ENCODE results near the gene ATP2A3. TPM values are rescaled to one million over a fixed set of nuclear protein-coding genes. Genes with fewer than 3 reads are reported as not detected.

The ATP2A3 gene
- polyA plus RNA-seq, 3 donors from 2014 or later, result 29.6 to 116 (median 35.1) TPM

DNA sequence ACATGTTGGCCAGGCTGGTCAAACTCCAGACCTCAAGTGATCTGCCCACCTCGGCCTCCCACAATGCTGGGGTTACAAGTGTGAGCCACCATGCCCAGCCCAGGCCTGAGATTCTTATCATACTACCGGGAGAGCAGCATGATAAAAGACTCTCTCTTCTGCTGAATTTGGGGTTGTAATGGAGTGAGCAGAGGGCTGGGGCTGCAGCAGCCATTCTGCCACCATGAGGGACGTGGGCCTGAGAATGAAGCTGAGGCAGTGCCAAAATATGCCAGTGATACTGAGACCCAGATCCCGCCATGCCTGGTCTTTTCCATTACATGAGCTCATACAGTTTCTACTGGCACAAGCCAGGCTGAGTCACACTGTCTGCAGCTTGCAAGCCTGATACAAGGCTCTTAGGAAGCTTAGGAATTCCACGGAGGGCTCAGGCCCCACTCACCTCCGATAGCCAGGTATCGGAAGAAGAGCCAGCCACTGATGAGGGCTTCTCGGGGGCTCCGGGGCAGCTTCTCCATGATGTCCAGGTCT is 28.3 kb downstream of the ATP2A3 start:
- Mint-ChIP-seq H3K36me3 (peaks cover 17 to 45% (median 29%) of the 10 kb centered on the region in 3 donors), H3K4me3 (no peak overlapping the region), H3K9me3 (no peaks in the 10 kb centered on the region), H3K4me1 (peaks cover 0 to 8% of the 10 kb centered on the region in 2 donors), H3K27me3 (ENCODE audit: low read depth in 3 of 3) (peaks cover 0 to 2% (median 0%) of the 10 kb centered on the region in 3 donors), H3K27ac (peak overlapping the region in 5 of 6 donors; percentile 22 to 68 (median 44))
- no peak for DNase-seq

DNA sequence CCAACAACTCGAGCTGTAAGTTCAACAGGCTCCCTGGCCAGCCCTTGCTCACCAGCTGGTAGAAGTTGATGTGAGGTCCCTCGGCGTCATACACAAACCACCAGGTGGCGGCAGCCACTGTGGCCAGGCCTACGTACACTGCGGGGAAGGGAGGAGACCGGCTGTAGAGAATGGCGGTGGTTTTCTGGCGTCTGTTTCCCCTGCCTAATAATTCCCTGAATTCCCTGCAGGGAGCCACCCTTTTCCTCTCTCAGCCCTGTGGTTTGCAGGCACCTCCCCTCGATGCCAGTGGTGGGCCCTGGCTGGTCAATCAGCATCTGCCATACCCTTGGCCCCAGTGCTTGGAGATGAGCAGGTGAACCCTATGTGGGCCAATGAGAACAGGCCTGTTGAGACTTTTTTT is 29.1 kb downstream of the ATP2A3 start:
- H3K27ac Mint-ChIP-seq, result peak overlapping the region in 1 of 6 donors; percentile 32
- peaks cover 0 to 8% of the 10 kb centered on the region in 2 donors for H3K4me1 Mint-ChIP-seq
- peak in 2 of 3 donors; percentile 25 to 27 for DNase-seq
- H3K36me3 Mint-ChIP-seq, result peaks cover 17 to 43% (median 27%) of the 10 kb centered on the region in 3 donors
- no peaks in the 10 kb centered on the region for H3K9me3 Mint-ChIP-seq
- peaks cover 0 to 2% (median 0%) of the 10 kb centered on the region in 3 donors for H3K27me3 Mint-ChIP-seq (ENCODE audit: low read depth in 3 of 3)
- H3K4me3 Mint-ChIP-seq, result no peak overlapping the region

DNA sequence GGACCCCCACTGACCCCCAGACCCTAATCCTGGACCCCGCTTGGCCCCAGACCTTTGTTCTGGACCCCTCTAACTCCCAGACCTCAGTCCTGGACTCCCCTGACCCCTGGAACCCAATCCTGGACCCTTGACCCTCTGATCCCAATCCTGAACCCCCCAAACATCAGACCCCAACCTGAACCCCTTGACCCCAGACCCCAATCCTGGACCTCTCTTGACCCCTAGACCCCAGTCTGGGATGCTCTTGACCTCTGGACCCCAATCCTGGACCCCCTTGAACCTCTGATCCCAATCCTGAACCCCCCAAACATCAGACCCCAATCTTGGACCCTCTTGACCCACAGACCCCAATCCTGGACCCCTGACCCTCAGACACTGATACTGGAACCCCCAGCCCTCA is 34.5 kb downstream of the ATP2A3 start:
- no peak overlapping the region for H3K4me3 Mint-ChIP-seq
- H3K4me1 Mint-ChIP-seq, result peaks cover 0 to 3% of the 10 kb centered on the region in 2 donors
- no peaks in the 10 kb centered on the region for H3K9me3 Mint-ChIP-seq
- no peak for DNase-seq
- H3K27me3 Mint-ChIP-seq (ENCODE audit: low read depth in 3 of 3), result peaks cover 2 to 7% (median 4%) of the 10 kb centered on the region in 3 donors
- H3K27ac Mint-ChIP-seq, result no peak overlapping the region
- peaks cover 0 to 17% (median 3%) of the 10 kb centered on the region in 3 donors for H3K36me3 Mint-ChIP-seq

DNA sequence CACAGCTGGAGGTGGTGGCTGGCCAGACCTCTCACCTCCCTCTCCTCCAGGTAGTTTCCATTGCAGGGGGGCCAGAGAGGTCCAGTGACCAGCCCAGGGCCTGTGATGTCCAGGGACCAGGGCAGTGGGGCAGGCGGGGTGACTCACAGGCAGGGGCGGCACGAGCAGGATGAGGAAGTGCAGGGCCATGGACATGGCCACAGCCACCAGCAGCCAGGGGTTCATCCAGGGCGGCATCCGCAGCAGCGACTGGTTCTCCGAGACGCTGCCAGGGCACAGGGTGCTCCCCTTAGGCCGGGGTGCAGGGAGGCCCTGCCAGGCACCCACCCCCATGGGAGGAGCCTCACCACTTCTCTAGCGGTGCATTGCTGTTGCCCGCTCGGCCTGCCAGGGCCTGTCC is 35.1 kb downstream of the ATP2A3 start:
- H3K27ac Mint-ChIP-seq, result peak overlapping the region in 1 of 6 donors; percentile 71
- DNase-seq, result no peak

DNA sequence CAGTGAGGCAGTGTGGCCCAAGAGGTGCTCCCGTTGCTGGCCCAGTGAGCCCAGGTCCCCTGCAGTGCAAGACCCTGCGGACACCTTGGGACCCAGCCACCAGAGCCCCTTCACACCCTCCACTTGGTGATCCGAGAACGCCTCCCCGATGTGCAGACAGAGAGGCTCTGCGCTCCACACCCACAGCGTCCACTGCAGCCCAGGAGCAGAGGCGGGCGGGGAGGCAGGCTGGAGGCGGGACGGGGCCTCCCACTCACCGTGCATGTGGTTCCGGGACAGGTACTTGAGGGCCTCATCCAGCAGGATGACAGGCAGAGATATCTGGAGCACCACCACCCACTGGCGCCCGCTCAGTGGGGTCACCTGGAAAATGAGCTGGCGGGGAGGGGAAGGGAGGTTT is 35.8 kb downstream of the ATP2A3 start:
- Mint-ChIP-seq H3K27ac (no peak overlapping the region), H3K4me1 (peaks cover 0 to 3% of the 10 kb centered on the region in 2 donors), H3K9me3 (no peaks in the 10 kb centered on the region), H3K27me3 (ENCODE audit: low read depth in 3 of 3) (peaks cover 2 to 12% (median 4%) of the 10 kb centered on the region in 3 donors), H3K4me3 (no peak overlapping the region), H3K36me3 (peaks cover 0 to 19% (median 3%) of the 10 kb centered on the region in 3 donors)
- DNase-seq, result no peak

More for the DNA sequence above, 35.1 kb downstream of the ATP2A3 start:
- Mint-ChIP-seq H3K36me3 (peaks cover 0 to 16% (median 3%) of the 10 kb centered on the region in 3 donors), H3K4me1 (peaks cover 0 to 3% of the 10 kb centered on the region in 2 donors), H3K9me3 (no peaks in the 10 kb centered on the region), H3K27me3 (ENCODE audit: low read depth in 3 of 3) (peaks cover 2 to 8% (median 4%) of the 10 kb centered on the region in 3 donors), H3K4me3 (no peak overlapping the region)

DNA sequence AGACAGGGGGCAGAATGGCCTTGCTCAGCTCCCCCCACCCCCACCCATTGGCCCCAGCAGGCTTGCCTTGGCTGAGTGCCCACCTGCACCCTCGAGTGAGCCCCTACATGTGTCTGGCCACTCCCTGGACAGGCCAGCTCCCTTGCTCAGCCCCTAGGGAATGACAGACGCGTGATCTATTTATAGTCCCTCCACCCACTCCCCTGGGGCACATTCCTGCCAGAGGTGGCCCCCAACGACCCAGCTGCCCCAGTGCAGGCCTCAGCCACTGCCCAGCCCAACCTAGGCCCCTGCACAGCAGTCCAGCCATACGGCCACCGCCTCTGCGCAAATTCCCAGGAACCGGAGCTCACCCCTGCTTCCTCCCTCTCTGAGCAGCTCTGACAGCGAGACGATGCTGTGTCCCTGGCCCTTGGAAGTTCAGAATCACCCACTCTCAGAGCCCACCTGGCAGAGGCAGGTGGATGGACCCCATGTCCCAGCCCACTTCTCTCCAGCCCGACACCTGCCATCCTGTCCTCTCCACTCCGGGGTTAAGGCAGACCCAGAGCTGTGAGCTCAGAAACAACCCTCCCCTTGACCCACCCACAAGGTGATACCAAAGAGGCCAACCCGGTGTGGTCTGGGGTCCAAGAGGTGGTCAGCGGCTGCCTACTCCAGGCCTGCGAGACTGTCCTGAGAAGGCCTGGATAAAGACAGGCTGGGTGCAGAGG is 36.5 kb downstream of the ATP2A3 start:
- H3K9me3 Mint-ChIP-seq, result no peaks in the 10 kb centered on the region
- peaks cover 3 to 12% (median 4%) of the 10 kb centered on the region in 3 donors for H3K27me3 Mint-ChIP-seq (ENCODE audit: low read depth in 3 of 3)
- H3K27ac Mint-ChIP-seq, result peak overlapping the region in 1 of 6 donors; percentile 22
- no peak overlapping the region for H3K4me3 Mint-ChIP-seq
- H3K4me1 Mint-ChIP-seq, result peaks cover 0 to 3% of the 10 kb centered on the region in 2 donors
- no peak for DNase-seq
- peaks cover 0 to 18% (median 3%) of the 10 kb centered on the region in 3 donors for H3K36me3 Mint-ChIP-seq

DNA sequence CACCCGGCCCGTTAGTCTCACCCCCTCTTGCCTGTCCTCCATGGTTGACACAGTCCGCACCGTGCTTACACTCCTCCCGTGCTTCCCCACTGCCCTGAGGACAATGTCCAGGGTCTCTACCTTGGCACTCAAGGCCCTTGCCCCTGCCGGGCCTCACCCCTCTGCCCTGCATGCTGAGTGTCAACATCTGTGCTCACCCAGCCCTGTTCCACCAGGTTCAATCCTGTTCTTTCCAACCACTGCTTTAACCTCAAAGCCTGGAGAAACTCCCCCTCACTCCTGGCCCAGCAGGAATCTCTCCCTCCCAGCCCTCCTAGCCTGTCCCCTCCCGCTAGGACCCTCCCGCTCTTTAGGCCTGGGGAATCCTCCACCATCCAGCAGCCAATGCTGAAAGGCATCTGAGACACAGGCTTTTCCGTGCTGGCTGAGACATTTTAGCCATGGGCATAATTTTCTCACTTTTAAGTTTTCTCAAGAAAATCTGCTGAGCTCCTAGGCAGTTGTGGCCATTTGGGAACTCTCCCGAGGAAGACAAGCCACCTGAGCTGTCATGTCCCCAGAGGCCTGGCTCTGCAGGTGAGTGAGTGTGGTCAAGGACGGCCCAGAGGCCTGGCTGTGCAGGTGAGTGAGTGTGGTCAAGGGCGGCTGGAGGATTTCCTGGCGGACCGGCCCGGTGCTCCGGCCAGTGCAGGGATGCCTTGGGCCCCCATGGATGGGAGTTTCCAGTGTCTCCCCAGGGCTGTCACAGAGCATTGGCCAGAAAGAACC is 37.2 kb downstream of the ATP2A3 start:
- Mint-ChIP-seq H3K27me3 (ENCODE audit: low read depth in 3 of 3) (peaks cover 4 to 12% (median 5%) of the 10 kb centered on the region in 3 donors), H3K4me3 (no peak overlapping the region), H3K36me3 (peaks cover 0 to 14% (median 0%) of the 10 kb centered on the region in 3 donors), H3K27ac (peak overlapping the region in 3 of 6 donors; percentile 51 to 87 (median 51)), H3K9me3 (no peaks in the 10 kb centered on the region), H3K4me1 (peaks cover 0 to 3% of the 10 kb centered on the region in 2 donors)
- no peak for DNase-seq

DNA sequence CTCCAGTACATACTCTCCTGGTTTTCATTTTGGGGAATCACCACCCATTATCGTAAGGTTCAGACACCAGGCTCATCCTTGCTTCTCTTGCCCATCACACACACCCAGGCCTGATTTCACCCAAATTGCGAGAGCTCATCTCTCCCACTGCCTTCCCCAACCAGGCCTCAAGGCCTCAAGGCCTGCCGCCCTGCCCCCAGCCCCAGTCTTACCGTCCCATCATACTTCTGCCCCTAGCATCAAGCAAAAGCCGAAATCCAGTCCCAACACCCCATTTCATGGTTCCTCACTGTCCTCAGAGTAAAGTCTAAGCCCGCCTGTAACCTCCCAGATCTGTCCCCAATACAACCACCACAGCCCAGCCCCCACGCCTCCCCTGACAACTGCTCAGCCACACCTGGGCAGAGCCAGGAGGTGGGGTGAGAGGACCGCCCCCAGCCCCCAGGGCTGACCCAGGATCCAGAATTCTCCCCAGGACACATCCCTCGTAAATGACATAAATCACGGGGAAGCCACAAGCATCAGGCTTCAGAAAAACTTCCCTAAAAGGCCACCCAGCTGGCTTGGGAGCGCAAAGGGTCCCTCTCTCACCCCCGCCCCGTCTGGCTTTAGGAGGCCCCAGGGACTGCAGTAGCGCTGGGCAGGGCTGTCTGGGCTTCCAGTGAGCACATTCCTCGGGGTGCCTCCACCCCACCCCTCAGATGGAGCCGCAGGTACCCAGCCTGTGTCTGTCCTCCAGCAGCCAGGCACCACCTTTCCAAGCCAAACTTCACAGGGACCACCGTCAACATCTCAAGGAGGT is 38.4 kb downstream of the ATP2A3 start:
- peak overlapping the region in 5 of 6 donors; percentile 15 to 70 (median 32) for H3K27ac Mint-ChIP-seq

DNA sequence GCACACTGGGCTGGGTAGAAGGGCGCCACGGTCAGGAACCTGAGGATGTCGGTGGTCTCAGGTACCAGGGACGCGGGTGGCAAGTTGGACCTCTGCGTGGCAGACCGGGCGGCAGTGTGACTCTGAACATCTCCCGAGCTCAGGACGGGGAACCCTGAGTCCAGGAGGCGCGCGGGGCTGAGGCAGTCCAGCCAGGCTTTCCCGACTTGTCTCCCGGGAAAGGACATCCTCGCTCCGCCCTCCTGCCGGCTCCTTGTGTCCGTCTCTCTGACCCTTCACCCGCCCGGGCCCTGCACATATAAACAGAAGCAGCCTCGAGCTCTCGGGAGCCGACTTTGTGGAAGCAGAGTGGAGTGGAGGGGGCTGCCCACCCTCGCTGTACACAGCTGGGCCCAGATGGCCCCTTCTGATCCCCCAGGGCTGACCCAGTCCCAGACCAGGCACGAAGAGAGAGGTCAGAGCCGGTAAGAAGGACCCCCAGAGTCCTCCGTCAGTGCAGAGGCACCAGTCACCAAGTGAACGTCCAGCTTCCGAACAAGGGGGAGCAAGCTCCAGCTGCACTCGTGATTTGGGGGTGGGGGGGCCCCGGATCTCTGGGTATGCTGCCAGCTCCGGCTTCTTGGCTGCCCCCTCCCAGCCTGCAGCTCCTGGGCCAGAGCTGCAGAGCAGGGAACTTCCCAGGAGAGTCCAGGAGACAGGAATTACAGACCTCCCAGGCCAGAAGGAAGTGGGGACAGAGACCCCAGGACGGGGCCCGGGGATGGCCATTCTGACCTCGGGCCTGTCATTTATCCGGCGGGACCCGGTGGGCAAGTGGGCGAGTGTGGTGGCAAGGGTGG is 39.5 kb downstream of the ATP2A3 start:
- Mint-ChIP-seq H3K36me3 (peaks cover 0 to 9% (median 0%) of the 10 kb centered on the region in 3 donors), H3K27ac (no peak overlapping the region), H3K27me3 (ENCODE audit: low read depth in 3 of 3) (peaks cover 4 to 12% (median 7%) of the 10 kb centered on the region in 3 donors), H3K9me3 (no peaks in the 10 kb centered on the region), H3K4me1 (peaks cover 0 to 3% of the 10 kb centered on the region in 2 donors), H3K4me3 (no peak overlapping the region)
- DNase-seq, result no peak

More for the DNA sequence above, 38.4 kb downstream of the ATP2A3 start:
- DNase-seq, result no peak
- Mint-ChIP-seq H3K4me1 (peaks cover 0 to 3% of the 10 kb centered on the region in 2 donors), H3K27me3 (ENCODE audit: low read depth in 3 of 3) (peaks cover 4 to 12% (median 7%) of the 10 kb centered on the region in 3 donors), H3K9me3 (no peaks in the 10 kb centered on the region), H3K36me3 (peaks cover 0 to 11% (median 0%) of the 10 kb centered on the region in 3 donors), H3K4me3 (peak overlapping the region in 1 of 5 donors; percentile 8)

DNA sequence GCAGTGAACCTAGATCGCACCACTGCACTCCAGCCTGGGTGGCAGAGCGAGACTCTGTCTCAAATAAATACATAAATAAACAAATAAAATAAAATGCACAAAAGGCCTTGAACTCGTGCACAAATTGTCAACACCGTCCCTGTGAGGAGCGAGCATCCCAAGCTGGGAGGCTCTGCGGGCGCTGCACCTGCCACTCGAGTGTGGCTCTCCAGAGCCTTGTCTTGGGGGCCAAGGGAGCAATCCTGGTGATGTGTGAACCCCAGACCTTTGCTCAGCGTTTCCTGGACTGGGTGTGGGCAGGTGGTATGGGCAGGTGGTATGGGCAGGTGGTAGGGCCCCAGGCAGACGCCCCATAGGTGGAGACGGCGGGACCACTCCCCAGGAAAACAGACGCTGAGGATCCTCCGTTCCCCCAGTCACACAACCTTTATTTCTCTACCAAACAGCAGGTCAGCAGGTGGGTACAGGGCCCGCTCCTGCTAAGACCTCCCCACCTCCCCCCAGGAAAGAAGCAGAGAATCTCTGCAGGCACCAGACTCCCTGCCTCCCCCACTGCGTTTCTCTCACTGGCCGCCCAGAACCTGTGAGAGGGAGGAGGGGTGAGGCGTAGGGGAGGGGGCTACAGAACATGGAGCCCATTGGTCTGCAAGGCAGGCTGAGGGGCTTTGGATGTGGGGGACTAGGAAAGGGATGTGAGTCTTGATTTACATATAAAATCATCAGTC is 40.6 kb downstream of the ATP2A3 start:
- H3K9me3 Mint-ChIP-seq, result no peaks in the 10 kb centered on the region
- peak overlapping the region in 2 of 6 donors; percentile 19 to 28 for H3K27ac Mint-ChIP-seq
- no peak for DNase-seq
- H3K4me1 Mint-ChIP-seq, result peaks cover 0 to 3% of the 10 kb centered on the region in 2 donors
- peaks cover 4 to 12% (median 7%) of the 10 kb centered on the region in 3 donors for H3K27me3 Mint-ChIP-seq (ENCODE audit: low read depth in 3 of 3)
- H3K4me3 Mint-ChIP-seq, result no peak overlapping the region
- peaks cover 0 to 7% (median 0%) of the 10 kb centered on the region in 3 donors for H3K36me3 Mint-ChIP-seq

DNA sequence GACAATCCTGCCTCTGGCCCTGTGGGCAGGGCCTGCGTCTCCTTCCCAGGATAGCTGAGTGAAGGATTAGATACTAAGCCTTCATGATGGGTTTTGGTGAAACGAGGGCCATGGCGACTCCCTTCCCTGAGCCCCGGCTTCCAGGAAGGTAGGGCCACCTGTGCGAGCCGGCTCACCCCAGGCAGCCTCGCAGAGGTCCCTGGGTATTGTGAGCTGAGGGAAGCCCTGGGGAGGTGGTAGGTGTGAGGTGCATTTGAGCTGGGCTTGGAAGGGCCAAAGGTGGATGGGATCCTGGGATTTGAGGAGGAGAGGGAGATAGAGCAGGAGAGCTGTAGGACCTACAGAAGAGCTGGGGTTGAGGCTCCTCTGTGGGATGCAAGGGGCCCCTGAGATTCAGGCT is 41.5 kb downstream of the ATP2A3 start:
- DNase-seq, result no peak
- Mint-ChIP-seq H3K27me3 (ENCODE audit: low read depth in 3 of 3) (peaks cover 4 to 10% (median 7%) of the 10 kb centered on the region in 3 donors), H3K36me3 (peaks cover 0 to 7% (median 0%) of the 10 kb centered on the region in 3 donors), H3K4me1 (peaks cover 0 to 6% of the 10 kb centered on the region in 2 donors), H3K9me3 (no peaks in the 10 kb centered on the region), H3K4me3 (no peak overlapping the region), H3K27ac (peak overlapping the region in 3 of 6 donors; percentile 15 to 49 (median 28))
